GM11168 (cell line): ENCODE measurements around the gene NARF.

Experiments
- in situ Hi-C: fragments of 300-500 bp; cut with MboI; formaldehyde crosslinking; loops from one replicate; pipeline ENCODE4 v1.12.0; 2022; ENCODE audit warnings: low sequenced_read_pairs; ENCODE audit not compliant: unreplicated experiment

The NARF gene

GRCh38 chr17:82432017-82432416 is 26.5 kb upstream of the NARF start:
- in situ Hi-C loops, result no loop called here

- in situ Hi-C loops, result no loop called here
These were observed 24.9 kb upstream of the NARF start for GRCh38 chr17:82433560-82434215.

GRCh38 chr17:82434216-82434565 is 24.4 kb upstream of the NARF start:
- in situ Hi-C loops, result no loop called here

- in situ Hi-C loops, result no loop called here
These were observed 23.4 kb upstream of the NARF start for GRCh38 chr17:82435103-82435502.

GRCh38 chr17:82435601-82436583 is 22.6 kb upstream of the NARF start:
- in situ Hi-C loops, result no loop called here

- in situ Hi-C loops, result no loop called here
These were observed 21.8 kb upstream of the NARF start for GRCh38 chr17:82436601-82437324.

GRCh38 chr17:82437325-82437668 is 21.2 kb upstream of the NARF start:
- in situ Hi-C loops, result no loop called here

GRCh38 chr17:82438401-82439193 is 19.9 kb upstream of the NARF start:
- in situ Hi-C loops, result no loop called here

GRCh38 chr17:82439194-82439828 is 19.2 kb upstream of the NARF start:
- in situ Hi-C loops, result no loop called here

GRCh38 chr17:82439829-82440365 is 18.6 kb upstream of the NARF start:
- in situ Hi-C loops, result no loop called here

- in situ Hi-C loops, result no loop called here
These were observed 18.0 kb upstream of the NARF start for GRCh38 chr17:82440469-82440981.

GRCh38 chr17:82440991-82441627 is 17.4 kb upstream of the NARF start:
- in situ Hi-C loops, result no loop called here

- in situ Hi-C loops, result no loop called here
These were observed 16.7 kb upstream of the NARF start for GRCh38 chr17:82441691-82442487.

GRCh38 chr17:82442643-82443464 is 15.7 kb upstream of the NARF start:
- in situ Hi-C loops, result no loop called here

GRCh38 chr17:82443465-82444283 is 14.9 kb upstream of the NARF start:
- in situ Hi-C loops, result no loop called here

GRCh38 chr17:82444284-82444893 is 14.2 kb upstream of the NARF start:
- in situ Hi-C loops, result no loop called here
